AG08395 (cell line): ENCODE results near the gene HIP1.
"Not testable (repeated sequence)": the region's sequence is repeated elsewhere in the genome, so short reads cannot be mapped to it uniquely, and the experiment has no call there.

Experiments used
- DNase-seq: peaks from one replicate; pipeline ENCODE4 v3.0.0; 2012; ENCODE audit warnings: mixed read lengths, low spot score

Gene HIP1

DNA sequence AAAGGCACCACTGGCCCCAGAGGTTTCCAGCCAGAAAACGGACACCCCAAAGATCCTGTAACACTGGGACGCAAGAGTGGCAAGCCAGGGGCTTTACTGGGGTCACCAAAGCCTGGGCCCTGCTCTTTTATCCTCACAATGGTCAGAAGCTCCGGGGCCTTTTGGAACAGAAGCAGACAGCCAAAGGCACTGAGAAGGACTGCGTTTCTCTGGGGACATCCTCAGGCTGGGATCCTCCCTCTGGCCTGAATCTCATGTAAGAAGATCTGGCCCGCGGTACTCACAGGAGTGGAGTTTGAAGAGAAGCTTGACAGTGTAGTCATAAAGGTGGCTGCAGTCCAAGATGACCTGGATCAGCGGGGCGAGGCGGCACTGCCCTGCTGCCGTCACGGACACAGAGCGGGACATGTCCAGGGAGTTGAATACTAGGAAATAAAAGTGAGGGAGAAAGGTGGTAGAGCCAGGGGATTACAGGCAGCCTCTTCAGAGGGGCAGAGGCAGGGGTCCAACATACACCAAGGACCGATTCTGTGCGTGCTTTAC lies 165.2 kb downstream of the HIP1 start:
- DNase-seq: no peak

DNA sequence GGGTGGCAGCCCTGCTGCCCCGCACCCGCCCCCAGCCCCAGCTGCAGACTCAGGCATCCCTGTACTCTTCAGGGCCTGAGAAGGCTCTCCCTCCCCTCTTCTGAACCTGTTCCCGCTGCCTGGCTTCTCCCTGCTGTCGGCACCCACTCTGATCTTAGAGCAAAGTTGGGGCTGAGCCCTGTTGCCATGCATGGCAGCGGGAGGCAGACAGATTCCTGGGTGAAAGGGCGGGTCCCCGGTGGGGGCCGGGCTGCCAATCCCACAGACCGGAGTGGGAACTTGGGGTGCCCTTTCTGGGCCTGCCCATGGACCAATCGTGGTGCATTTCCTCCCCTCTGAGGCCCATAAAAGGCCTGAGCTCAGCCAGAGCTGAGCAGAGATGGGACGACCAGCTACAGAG lies 165.9 kb downstream of the HIP1 start:
- no peak for DNase-seq

DNA sequence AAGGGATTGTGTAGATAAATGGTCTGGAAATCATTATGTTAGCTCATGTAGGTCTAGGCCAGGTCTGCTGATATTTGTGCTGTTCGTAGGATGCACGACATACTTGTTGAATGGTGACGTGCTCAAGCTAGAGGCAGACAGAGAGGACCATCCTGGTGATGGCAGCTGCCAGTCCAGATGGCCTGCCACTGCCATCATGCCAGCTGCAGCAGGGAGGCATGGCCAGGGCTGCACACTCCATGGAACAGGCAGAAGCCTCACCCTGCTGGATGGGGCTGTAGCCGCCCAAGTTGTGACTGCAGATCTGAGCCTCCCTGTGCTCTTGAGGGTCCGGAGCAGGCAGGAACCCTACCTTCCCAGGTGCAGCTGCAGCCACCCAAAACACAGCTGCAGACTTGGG lies 166.3 kb downstream of the HIP1 start:
- no peak for DNase-seq

DNA sequence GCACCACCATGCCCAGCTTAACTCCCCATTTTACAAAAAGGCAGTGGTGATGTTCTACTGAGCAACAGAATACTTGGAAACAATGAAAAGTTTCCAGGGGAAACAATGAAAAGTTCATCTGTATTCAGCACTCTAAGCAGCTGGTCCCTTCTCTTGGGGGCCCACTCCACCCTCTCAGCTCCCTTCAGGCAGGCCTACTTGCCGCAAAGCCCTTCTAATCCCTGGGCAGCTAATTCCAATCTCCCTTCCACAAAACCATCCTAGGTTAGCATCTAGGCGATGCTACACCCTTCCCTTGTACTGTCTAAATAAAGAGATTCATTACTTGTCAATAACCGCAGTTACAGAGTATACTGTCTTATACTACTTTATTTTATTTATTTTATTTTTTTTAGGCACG lies 167.5 kb downstream of the HIP1 start:
- no peak for DNase-seq

DNA sequence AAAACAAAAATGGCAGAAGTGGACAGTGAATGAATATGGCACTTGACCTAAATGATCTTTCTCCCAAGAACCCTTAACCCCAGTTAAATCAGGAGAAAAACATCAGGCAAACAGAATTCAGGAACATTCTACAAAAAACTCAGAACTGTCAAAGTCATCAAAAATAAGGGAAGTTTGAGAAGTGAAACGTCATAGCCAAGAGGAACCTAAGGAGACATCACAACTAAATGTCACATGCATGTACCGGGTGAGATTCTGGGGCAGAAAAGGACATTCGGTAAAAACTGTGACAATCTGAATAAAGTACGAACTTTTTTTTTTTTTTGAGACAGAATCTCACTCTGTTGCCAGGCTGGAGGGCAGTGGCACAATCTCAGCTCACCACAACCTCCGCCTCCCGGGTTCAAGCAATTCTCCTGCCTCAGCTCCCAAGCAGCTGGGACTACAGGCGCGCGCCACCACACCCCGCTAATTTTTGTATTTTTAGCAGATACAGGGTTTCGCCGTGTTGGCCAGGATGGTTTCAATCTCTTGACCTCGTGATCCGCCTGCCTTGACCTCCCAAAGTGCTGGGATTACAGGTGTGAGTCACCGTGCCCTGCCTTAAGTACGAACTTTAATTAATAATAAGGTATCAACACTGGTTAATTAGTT lies 169.0 kb downstream of the HIP1 start:
- not testable (repeated sequence) for DNase-seq

DNA sequence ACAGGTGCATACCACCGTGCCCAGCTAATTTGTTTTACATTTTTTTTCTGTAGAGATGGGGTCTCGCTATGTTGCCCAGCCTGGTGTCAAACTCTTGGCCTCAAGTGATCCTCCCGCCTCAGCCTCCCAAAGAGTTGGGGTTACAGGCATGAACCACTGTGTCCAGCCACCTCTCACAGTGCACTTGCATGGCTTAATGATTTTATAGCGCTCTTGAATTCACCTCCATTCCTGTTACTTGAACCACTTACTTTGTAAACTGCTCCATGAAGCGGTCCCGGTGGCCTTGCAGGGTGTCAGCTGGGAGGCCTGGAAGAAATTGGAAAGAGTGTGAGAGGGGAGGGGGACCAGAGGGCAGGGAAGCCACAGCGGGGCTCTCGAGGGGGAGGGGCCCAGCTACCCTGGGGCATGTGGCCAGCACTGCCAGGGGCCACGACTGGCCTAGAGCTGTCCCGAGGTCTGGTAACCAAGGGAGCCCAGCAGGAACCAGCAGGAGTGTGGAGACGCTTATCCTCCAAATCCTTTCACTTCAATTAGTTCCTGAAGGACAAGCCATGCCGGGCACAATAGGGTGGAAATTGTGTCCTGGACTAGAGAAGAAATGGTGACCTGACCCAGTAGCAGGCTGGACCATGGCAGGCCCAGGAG lies 170.7 kb downstream of the HIP1 start:
- DNase-seq: no peak

DNA sequence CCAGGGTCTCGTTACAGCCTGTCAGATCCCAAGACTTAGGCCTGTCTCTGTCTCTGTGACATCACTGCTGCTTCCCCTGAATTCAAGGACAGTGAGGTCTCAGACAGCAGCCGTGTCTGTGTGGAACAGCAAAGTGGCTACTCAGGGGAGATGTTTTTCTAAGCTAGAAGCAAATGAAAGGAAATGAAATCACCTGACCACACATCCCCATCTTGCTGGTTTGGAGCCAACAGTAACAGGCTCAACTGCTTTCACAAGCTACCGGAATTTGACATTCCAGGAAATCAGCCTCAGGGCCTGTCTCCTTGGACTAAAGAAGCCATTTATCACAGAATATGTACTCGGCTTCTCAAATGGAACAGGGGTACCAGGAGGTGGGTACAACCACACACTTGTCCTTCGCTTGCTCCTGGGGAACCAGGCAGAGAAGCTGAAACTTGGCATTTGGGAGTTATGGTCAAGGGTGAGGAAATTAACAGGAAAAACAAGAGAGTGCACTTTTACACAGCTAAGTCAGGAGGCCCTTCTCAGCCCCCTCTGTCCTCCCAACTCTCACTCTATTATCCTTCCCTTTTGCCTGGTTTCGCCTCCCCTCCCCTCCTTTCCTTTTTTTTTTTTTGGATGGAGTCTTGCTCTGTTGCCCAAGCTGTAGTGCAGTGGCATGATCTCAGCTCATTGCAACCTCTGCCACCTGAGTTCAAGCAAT lies 173.5 kb downstream of the HIP1 start:
- peak; percentile 83 for DNase-seq

DNA sequence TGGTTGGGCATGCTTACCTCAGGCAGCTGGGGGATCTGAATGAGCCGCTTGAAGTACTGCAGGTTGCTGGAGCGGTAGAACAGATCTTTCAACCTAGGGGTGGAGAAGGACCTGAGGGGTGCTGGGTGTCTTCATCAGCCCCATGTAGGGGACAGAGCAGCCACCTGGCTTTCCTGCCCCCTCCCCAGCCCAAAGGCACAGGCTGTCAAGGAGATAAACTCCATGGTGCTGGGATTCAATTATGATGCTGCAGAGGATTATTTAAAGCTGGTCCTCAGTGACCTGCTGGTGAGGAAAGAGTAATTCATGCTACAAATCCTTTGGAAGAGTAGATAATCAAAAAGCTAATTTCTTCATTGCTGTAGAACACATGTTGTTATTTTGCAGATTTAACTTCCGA lies 175.6 kb downstream of the HIP1 start:
- DNase-seq: no peak

DNA sequence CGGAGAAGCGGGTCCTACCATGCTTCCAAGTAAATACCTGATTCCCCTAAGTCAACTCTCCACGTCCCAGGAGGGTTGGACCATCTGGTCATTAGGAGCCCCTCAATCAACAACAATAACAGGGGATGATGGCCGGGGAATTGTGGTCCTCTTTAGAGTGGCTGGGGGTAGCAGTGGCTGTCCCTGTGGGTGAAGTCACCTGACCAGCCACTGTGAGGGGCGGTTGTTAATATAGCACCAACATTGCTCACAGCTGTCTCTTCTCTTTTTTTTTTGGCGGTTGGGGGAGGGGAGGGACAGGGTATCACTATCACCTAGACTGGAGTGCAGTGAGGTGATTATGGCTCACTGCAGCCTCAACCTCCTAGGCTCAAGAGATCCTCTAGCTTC lies 178.8 kb downstream of the HIP1 start:
- no peak for DNase-seq

DNA sequence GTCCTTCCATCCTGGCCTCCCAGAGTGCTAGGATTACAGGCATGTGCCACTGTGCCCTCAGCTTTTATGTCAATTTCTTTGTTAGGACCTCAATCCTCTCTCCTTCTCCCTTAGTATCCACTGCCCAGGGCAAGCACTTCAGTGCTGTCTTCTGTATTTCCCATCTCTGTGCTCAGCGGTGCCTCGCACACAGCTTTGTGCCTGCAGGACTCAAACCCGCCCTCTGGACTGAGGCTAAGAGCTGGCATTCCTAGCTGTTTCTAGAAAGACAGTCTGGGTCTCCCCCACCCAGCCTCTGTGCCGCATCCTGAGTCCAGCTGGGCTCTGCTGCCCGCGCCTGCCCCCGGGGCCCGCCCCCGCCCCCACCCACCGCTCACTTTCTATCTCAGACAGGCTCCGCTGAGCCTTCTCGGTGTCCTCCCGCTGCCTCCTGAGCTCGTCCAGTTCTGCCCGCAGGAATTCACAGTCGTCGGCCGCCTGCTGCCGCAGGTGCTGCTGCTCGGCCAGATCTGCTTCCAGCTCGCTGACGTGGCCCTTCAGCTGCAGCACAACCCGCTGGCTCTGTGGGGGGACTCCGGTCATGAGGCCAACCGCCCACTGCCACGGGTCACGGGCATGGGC lies 179.3 kb downstream of the HIP1 start:
- DNase-seq: no peak

DNA sequence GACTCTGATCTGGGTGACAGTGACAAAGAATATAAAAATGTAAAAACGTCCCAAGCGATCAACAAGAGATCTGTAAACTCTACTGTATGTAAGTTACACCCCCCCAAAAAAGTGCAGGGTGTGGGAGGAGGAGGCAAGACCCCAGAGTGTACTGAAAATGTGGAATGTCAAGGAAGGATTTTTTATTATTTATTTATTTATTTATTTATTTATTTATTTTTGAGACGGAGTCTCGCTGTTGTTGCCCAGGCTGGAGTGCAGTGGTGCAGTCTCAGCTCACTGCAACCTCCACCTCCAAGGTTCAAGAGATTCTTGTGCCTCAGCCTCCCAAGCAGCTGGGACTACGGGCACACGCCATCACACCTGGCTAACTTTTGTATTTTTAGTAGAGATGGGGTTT lies 181.9 kb downstream of the HIP1 start:
- DNase-seq: not testable (repeated sequence)

DNA sequence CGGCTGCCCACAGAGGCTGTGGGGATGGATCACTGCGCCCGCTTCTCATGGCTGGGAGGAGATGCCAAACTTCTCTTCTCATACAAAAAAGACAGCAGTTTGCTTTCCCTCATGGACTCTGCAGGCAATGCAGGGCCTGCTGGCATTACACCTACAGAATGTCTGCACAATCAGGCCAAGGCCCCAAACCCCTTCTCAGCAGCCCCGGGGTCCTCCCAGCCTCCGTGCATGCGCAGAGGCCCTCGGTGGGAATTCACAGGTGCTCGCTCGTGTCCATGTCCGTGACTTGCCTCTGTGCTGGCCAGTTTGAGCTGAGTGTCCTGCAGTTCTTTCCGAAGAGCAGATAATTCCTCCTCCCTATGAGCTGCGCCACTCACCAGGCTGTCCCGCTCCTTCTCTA lies 183.0 kb downstream of the HIP1 start:
- no peak for DNase-seq

DNA sequence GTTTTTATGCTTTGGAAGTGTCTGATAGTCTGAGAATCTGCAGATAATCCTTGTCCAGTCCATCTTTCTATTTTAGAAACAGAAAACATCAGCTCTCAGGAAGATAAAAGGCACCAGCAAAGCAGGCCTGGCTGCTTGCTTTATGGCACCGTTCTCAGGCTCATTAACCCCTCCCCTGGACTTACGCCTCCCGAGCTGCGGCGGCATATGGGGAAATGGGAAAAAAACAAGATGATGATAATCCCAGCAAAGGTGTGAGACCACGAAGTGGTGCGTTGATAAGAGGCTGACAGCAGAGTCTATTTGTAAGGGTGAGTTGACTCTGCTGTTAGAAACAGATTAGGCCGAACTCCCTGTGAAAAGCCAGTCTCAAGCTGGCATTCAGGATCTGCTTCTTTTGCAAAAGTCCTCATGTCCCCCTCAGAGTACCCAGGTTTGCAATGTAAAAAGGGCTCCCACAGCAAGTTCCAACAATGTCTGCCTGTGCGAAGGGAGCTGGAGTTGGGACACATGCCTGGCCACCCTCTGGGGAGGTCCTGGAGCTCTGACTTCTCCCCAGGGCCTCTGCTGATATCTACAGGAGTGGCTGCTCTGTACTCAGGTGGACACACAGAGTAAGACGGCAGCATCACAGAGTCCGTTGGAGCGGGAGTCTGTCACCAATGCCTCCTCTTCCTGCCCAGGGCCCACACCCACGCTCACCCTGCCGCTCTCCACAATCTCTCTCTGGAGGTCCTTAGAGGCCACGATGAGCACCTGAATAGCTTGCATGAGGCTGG lies 192.3 kb downstream of the HIP1 start:
- no peak for DNase-seq

DNA sequence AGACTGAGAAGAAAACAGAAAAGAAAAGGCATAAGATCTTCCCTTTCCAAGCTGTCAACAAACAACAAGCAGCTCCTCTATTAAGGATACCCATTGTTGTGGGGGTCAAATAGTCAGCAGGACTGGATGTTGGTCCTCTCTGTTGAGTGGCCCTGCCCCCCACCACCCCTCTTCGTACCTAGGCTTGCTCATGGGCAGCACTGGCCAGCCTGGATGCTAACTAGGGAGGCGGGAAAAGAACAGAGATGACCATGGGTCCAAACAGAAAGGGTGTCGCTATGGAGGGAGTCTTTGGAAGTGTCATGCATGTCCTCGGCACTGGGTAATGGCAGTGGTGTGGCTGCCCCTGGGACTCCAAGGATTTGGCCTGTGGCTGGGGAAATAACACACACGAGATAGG lies 201.0 kb downstream of the HIP1 start:
- DNase-seq: no peak

DNA sequence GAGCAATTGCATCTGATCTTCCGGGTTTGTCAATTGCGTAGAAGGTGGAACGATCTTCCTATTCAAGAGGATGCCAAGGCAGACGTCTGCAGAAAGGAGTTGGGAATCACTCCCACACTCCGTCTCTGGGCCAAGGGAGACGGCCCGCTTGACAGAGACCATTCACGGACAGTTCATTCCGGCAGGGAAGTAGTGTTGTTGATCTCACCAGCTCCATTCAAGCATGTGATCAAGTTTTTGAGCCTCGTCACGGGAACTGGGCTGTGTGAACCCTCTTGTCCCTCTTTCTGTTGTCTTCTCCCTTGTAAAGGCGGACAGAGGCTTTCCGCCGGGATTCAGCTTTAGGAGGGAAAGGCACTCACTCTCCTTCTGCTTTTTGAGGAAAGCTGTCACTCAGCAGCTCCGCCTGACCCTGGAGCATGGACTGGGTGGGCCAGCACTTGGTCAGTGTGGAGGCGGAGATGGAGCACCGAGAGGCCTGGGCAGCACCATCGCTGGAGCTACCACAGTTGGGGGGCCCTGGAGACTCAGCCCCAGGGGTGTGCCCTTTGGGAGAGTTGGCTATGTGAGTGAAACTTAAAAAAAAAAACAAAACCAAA lies 201.7 kb downstream of the HIP1 start:
- DNase-seq: no peak

DNA sequence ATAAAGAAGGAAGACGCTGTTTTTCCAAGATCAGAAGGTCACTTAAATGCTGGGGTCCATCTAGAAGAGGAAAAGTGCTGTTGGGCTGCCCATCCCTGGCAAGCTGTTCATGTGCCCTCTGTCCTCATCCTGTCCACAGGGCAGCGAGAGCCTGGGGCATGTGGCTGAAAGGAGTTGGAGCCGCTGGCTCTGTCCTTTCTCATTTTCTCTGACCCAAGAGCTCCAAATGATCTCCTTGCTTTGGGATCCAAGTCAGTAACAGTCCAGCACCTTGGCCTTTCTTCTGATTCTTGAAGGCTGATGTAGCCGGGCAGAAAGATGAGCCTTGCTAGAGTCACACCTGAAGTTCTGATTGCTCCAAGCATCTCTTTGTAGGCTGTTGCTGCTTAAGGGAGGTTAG lies 202.2 kb downstream of the HIP1 start:
- DNase-seq: no peak

DNA sequence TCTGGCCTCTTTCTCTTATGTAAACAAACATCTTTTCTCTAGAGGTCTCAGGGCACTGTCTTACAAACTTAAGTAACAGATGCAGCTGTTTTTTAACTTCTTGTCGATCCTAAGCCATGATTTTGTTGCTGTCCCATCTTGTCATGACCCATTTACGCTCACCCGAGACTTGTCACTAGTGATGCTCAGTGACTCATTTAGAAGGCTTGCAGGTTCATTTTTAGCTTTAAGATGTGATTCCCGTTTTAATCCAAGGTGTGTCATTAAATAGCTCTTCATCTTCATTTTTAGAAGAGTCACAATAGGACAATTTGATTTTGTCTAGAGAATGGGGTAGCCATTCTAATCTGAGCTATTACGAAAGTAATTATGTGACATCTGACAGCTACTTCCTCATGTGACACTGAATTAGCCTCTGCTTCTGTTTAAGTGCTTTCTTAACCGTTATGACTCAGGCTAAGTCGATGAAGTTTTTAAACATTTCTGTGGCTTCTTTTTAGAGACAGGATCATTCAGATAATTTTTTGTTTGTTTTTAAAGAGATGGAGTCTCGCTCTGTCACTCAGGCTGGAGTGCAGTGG lies 203.9 kb downstream of the HIP1 start:
- DNase-seq: peak; percentile 71

DNA sequence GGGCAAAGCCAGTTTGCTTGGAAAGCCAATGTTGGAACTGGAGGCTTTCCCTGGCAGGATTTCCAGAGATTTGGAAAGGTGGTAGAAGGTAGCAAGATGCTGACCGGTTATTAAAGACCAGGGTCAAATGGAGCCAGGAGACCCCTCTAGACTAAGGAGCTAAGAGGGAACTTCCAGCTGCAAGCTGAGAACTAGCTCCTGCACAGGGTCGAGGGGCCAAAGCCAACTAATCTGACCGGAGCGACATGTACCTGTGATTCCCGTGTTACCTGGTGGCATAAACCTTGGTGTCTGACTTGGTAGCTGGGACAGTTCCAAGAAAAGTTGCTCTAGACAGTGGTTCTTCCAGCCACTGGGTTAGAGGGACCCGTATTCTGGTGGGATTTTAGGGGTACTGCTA lies 204.8 kb downstream of the HIP1 start:
- no peak for DNase-seq

DNA sequence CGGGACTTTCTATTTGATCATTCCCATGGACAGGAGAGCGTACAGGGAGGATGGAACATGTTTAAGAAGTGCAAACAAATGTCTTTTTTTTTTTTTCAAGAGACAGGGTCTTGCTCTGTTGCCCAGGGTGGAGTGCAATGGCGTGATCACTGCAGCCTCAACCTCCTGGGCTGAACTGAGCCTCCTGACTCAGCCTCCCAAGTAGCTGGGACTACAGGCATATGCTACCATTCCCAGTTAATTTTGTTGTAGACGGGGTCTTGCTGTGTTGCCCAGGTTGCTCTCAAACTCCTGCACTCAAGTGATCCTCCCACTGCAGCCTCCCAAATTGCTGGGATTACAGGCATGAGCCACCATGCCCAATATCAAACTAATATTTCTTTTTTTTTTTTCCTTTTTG lies 206.1 kb downstream of the HIP1 start:
- no peak for DNase-seq

DNA sequence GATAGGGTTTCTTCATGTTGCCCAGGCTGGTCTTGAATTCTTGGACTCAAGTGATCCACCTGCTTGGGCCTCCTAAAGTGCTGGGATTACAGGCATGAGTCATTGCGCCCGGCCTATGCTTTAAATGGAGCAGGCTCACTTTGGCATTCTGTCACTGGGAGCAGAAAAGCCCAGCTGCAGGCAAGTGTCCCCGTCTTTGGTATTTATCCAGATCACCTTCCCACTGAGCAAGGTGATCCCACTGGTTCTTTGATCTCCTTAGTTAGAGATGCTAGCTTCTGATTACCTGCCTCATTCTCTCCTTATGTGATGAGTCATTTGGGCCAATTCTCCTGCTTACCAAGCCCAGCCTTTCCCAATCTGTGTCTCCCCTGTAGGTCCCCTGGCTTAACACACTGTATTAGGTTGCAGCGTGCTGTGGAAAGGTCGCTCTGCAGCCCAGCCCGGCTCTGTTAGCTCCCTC lies 207.4 kb downstream of the HIP1 start:
- DNase-seq: no peak

DNA sequence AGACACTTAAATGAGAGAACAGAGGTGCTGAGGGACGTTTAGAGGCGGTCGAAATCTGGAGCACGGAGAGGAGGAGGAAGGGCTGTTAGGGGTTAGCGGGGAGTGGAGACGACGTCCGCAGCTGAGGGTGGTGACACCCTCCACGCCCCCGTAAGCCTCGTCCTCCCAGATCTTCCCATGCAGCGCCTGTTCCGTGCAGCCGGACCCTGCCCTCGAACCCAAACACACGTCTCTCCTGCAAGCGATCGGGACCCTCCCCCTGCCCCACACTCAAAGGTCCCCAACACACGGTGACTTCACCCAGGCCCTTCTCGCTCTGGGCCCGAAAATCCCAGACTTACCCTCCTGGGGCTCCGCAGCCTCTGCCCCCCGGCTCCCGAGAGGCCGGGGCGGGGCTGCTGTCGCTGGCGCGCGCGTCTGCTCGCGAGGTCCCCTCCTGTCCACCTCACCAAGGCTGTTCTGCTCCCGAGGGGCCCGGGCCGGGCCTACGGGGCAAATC lies 211.5 kb downstream of the HIP1 start:
- DNase-seq: not testable (repeated sequence)
